ENCODE data around the gene CPA2.
A peak's percentile ranks its signal among the peaks of the same experiment; 100 is the strongest.

Gene CPA2

GRCh38 chr7:130294314-130294713 is 27.7 kb downstream of the CPA2 start:
- TF ChIP-seq, protein P1, sequence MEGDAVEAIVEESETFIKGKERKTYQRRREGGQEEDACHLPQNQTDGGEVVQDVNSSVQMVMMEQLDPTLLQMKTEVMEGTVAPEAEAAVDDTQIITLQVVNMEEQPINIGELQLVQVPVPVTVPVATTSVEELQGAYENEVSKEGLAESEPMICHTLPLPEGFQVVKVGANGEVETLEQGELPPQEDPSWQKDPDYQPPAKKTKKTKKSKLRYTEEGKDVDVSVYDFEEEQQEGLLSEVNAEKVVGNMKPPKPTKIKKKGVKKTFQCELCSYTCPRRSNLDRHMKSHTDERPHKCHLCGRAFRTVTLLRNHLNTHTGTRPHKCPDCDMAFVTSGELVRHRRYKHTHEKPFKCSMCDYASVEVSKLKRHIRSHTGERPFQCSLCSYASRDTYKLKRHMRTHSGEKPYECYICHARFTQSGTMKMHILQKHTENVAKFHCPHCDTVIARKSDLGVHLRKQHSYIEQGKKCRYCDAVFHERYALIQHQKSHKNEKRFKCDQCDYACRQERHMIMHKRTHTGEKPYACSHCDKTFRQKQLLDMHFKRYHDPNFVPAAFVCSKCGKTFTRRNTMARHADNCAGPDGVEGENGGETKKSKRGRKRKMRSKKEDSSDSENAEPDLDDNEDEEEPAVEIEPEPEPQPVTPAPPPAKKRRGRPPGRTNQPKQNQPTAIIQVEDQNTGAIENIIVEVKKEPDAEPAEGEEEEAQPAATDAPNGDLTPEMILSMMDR (conservative IDR thresholded peaks at IDR 0.05; ENCODE audit: control insufficient read depth, insufficient read depth, low read depth, low read length): no peak

DNA sequence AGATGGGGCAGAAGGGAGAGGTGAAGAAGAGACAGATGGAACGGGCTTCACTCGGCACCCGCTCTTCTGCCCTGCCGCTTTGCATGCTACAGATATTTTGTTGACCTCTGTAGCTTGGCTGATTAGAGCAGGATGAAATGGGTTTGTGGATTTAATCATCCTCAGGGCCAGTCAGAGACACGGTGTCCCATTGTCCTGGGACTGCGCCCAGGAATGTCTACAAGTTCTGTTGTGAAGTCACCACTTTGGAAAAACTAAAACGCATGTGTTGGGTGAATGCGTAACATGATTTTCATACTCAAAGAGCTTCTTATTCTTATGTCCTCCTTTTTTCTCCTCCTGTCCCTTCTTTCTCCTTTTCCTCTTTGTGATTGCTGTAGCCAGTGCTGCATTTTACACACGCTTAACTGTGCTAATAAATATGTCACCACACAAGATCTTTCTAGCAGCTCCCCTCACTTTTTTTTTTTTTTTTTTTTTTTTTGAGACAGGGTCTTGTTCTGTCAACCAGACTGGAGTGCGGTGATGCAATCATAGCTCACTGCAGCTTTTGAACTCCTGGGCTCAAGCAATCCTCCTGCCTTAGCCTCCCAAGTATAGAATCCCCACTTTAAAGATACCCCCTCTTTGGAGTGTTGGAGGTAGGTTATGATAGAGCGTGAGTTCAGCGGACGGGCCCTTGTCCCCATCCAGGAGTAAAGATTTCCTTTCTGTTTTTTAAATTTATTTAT is 29.7 kb downstream of the CPA2 start:
- TF ChIP-seq, protein P1 (conservative IDR thresholded peaks at IDR 0.05; ENCODE audit: control insufficient read depth, insufficient read depth, low read depth, low read length): no peak
- no peak for DNase-seq (ENCODE audit: low read depth)
- H3K4me3 ChIP-seq (ENCODE audit: control insufficient read depth, low read depth, low read length): no peak overlapping the region

More at GRCh38 chr7:130294314-130294713, 27.7 kb downstream of the CPA2 start:
- H3K4me3 ChIP-seq (ENCODE audit: control insufficient read depth, low read depth, low read length): no peak overlapping the region
- peak; percentile 69 for DNase-seq (ENCODE audit: low read depth)

GRCh38 chr7:130297628-130298543 is 31.2 kb downstream of the CPA2 start:
- DNase-seq (ENCODE audit: low read depth): no peak
- TF ChIP-seq, protein P1 (conservative IDR thresholded peaks at IDR 0.05; ENCODE audit: control insufficient read depth, insufficient read depth, low read depth, low read length): no peak
- H3K4me3 ChIP-seq (ENCODE audit: control insufficient read depth, low read depth, low read length): no peak overlapping the region

DNA sequence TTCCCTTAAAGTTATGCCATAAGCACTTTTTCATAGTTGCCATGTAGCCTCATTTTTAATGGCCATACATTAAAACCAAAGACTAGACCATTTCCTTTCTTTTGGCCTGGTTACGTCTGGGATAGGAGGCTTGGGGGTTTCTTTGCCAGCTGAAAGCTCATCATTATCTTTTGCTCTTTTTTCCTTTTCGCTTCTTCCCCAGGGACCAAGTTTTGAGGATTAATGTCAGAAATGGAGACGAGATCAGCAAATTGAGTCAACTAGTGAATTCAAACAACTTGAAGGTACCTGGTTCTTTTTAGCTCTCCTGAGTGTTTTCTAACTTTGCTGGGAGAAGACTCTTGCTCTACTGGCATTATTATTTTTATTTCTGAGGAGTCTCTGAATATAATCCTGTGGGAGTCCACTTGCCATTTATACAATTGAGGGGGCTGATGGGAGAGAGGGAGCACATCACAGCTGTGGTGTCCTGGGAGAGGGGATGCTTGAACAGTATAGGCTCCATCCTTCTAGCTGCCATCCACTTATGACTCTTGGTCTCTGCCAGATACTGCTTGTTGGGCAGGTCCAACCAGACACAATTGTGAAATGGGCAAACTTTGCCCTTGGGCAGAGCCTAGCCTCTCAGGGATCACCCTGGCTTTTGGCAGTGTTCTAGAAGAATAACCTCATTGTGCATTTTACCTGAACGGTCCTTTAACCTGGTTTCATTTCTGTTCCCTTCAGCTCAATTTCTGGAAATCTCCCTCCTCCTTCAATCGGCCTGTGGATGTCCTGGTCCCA is 32.1 kb downstream of the CPA2 start:
- TF ChIP-seq, protein P1 (conservative IDR thresholded peaks at IDR 0.05; ENCODE audit: control insufficient read depth, insufficient read depth, low read depth, low read length): no peak
- DNase-seq (ENCODE audit: low read depth): no peak
- no peak overlapping the region for H3K4me3 ChIP-seq (ENCODE audit: control insufficient read depth, low read depth, low read length)

DNA sequence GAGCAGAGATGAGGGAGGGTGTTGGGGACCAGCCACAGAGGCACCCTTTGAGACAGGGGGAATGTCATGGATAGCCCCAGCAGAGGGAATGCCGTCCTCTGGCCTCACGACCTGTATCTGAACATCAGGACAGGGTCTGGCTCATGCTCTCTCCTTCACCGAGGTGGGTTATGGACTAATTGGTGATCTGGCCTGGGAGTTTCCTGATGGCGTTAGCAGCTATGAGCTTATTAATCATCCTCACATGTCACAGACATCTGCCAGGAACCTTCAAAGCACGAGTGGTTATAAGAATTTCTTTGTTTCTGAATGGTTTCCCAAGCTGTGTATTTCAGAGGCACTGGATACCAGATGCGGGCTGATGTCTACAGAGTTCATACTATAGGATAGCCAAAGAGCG is 33.2 kb downstream of the CPA2 start:
- no peak for DNase-seq (ENCODE audit: low read depth)
- no peak overlapping the region for H3K4me3 ChIP-seq (ENCODE audit: control insufficient read depth, low read depth, low read length)
- TF ChIP-seq, protein P1 (conservative IDR thresholded peaks at IDR 0.05; ENCODE audit: control insufficient read depth, insufficient read depth, low read depth, low read length): no peak

DNA sequence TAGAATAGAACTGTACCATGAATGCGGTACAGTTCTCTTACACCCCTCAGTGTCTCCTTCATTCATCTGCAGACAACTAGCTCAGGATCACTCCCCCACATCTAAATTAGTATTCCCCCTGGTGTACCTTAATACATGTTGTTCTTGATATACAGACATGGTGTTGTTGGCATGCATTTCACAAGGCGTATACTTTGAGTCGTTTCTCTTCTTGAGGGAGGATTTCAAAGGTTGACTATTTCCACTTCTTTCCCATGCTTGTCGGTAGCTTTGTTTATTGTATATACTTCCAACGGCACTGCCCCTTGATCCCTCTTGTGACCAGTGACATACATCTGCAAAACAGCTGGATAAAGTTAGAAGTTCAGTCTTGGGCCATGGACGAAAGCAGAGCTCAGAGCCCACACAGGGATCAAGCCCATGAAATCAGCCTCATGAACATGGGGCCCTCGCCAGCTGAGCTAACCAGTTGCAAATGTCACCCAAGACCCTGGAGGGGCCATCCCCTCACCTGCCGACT is 34.9 kb downstream of the CPA2 start:
- DNase-seq (ENCODE audit: low read depth): no peak
- H3K4me3 ChIP-seq (ENCODE audit: control insufficient read depth, low read depth, low read length): no peak overlapping the region
- TF ChIP-seq, protein P1 (conservative IDR thresholded peaks at IDR 0.05; ENCODE audit: control insufficient read depth, insufficient read depth, low read depth, low read length): no peak

All from fibroblast of mammary gland (primary cell).